ENCODE measurements around the gene ZCWPW1.

GRCh38 chr7:100427762-100428198 lies 723 bp downstream of the ZCWPW1 start:
- TF ChIP-seq SREBF2 (IDR thresholded peaks at IDR 0.05; ENCODE audit: low read length) (no peak), RAD21 (IDR thresholded peaks at IDR 0.05; ENCODE audit: insufficient read depth, low read depth, low read length) (no peak), SRF (IDR thresholded peaks at IDR 0.05; ENCODE audit: low read depth in 2 of 2, low read length in 2 of 2) (no peak), SIN3A (IDR thresholded peaks at IDR 0.05; ENCODE audit: low read depth, low read length) (no peak), BCL3 (IDR thresholded peaks at IDR 0.05; ENCODE audit: borderline replicate concordance, insufficient read depth, low read depth, low read length, poor library complexity, severe bottlenecking) (no peak), CEBPB (IDR thresholded peaks at IDR 0.05; ENCODE audit: borderline replicate concordance in 1 of 2, low read depth in 2 of 2, low read length in 2 of 2) (no peak), SMC3 (IDR thresholded peaks at IDR 0.05; ENCODE audit: borderline replicate concordance, low read length) (no peak), CTCF (IDR thresholded peaks at IDR 0.05 in 2 of 3, conservative IDR thresholded peaks at IDR 0.05 in 1 of 3; ENCODE audit: control insufficient read depth in 2 of 3, extremely low read depth in 1 of 3, insufficient read depth in 1 of 3, low read depth in 3 of 3, low read length in 3 of 3) (no peak), ESRRA (IDR thresholded peaks at IDR 0.05; ENCODE audit: low read length) (no peak), REST (IDR thresholded peaks at IDR 0.05; ENCODE audit: low read depth, low read length) (no peak), SUPT20H (IDR thresholded peaks at IDR 0.05; ENCODE audit: borderline replicate concordance, control insufficient read depth, low read depth, low read length) (no peak), POLR2AphosphoS2 (IDR thresholded peaks at IDR 0.05; ENCODE audit: low read depth, low read length) (no peak)
- TF ChIP-seq, protein P1, sequence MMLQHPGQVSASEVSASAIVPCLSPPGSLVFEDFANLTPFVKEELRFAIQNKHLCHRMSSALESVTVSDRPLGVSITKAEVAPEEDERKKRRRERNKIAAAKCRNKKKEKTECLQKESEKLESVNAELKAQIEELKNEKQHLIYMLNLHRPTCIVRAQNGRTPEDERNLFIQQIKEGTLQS (IDR thresholded peaks at IDR 0.05; ENCODE audit: borderline replicate concordance, extremely low read depth, low read depth, low read length) = no peak
